Hepatocyte (in vitro differentiated cells): ENCODE measurements around the gene FLT4.
"Not testable (repeated sequence)": the region's sequence is repeated elsewhere in the genome, so short reads cannot be mapped to it uniquely, and the experiment has no call there.

Experiments
- CTCF ChIP-seq: fragments of 200-600 bp; sonication (generic); IDR thresholded peaks from 2 replicates; pipeline ENCODE4 v1.5.1; 2016; ENCODE audit warnings: antibody characterized with exemption, mild to moderate bottlenecking; ENCODE audit not compliant: poor library complexity
- EZH2 ChIP-seq: fragments of 200-600 bp; sonication (generic); IDR thresholded peaks from 2 replicates; pipeline ENCODE4 v1.6.1; 2016; ENCODE audit warnings: antibody characterized with exemption, mild to moderate bottlenecking, borderline replicate concordance
- EZH2phosphoT487 ChIP-seq: fragments of 200-600 bp; sonication (generic); IDR thresholded peaks from one replicate; pipeline ENCODE4 v1.6.1; 2018; ENCODE audit warnings: antibody characterized with exemption, mild to moderate bottlenecking, low read depth, moderate library complexity; ENCODE audit not compliant: unreplicated experiment, severe bottlenecking

GRCh38 chr5:180671958-180672524, 22.6 kb upstream of the FLT4 start:
- not testable (repeated sequence) for TF ChIP-seq CTCF, EZH2, EZH2phosphoT487
